Measurements from ENCODE around the gene ABCA9. TPM values are rescaled to one million over a fixed set of nuclear protein-coding genes. Genes with fewer than 3 reads are reported as not detected.

ABCA9 gene
- total and polyA plus RNA-seq, 2 of the 13 experiments (the other 11 are each of a cell fraction or from before 2014, with no cell fraction given), result 0.04 TPM; not detected in 1

GRCh38 chr17:68973098-68973846 is 87.5 kb downstream of the ABCA9 start:
- WGBS (ENCODE audit: low lambda C conversion rate), result 92% methylated on average over 3 of the region's 3 CpGs
- no peak for FAIRE-seq
- 0 out of 2 replicates have a peak, but pooled peaks have one; percentile 2 for TF ChIP-seq CEBPB (IDR thresholded peaks at IDR 0.05; ENCODE audit: borderline replicate concordance, low read depth, low read length)
- TF ChIP-seq ZNF816 (CRISPR knock-in tag; IDR thresholded peaks at IDR 0.05; ENCODE audit: borderline replicate concordance), result 0 out of 2 replicates have a peak, but pooled peaks have one; percentile 13
- TF ChIP-seq, protein P1, sequence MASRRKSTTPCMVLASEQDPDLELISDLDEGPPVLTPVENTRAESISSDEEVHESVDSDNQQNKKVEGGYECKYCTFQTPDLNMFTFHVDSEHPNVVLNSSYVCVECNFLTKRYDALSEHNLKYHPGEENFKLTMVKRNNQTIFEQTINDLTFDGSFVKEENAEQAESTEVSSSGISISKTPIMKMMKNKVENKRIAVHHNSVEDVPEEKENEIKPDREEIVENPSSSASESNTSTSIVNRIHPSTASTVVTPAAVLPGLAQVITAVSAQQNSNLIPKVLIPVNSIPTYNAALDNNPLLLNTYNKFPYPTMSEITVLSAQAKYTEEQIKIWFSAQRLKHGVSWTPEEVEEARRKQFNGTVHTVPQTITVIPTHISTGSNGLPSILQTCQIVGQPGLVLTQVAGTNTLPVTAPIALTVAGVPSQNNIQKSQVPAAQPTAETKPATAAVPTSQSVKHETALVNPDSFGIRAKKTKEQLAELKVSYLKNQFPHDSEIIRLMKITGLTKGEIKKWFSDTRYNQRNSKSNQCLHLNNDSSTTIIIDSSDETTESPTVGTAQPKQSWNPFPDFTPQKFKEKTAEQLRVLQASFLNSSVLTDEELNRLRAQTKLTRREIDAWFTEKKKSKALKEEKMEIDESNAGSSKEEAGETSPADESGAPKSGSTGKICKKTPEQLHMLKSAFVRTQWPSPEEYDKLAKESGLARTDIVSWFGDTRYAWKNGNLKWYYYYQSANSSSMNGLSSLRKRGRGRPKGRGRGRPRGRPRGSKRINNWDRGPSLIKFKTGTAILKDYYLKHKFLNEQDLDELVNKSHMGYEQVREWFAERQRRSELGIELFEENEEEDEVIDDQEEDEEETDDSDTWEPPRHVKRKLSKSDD (CRISPR knock-in tag; IDR thresholded peaks at IDR 0.05; ENCODE audit: low read depth), result no peak
- TF ChIP-seq, protein P2, sequence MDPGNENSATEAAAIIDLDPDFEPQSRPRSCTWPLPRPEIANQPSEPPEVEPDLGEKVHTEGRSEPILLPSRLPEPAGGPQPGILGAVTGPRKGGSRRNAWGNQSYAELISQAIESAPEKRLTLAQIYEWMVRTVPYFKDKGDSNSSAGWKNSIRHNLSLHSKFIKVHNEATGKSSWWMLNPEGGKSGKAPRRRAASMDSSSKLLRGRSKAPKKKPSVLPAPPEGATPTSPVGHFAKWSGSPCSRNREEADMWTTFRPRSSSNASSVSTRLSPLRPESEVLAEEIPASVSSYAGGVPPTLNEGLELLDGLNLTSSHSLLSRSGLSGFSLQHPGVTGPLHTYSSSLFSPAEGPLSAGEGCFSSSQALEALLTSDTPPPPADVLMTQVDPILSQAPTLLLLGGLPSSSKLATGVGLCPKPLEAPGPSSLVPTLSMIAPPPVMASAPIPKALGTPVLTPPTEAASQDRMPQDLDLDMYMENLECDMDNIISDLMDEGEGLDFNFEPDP (CRISPR knock-in tag; conservative IDR thresholded peaks at IDR 0.05), result 0 out of 2 replicates have a peak, but pooled peaks have one; percentile 39
- TF ChIP-seq RELA (CRISPR knock-in tag; IDR thresholded peaks at IDR 0.05), result no peak
- TF ChIP-seq SRY (CRISPR knock-in tag; IDR thresholded peaks at IDR 0.05), result no peak
- no peak for TF ChIP-seq JDP2 (CRISPR knock-in tag; IDR thresholded peaks at IDR 0.05; ENCODE audit: borderline replicate concordance)
- TF ChIP-seq ZNF687 (CRISPR knock-in tag; IDR thresholded peaks at IDR 0.05), result no peak
- Histone ChIP-seq H3K4me2 (ENCODE audit: low read depth, low read length) (no peak overlapping the region), H2AFZ (ENCODE audit: low read length) (peak overlapping the region; percentile 29), H4K20me1 (ENCODE audit: insufficient read depth, low read length) (no peaks in the 10 kb centered on the region), H3K9me3 (ENCODE audit: low read length) (no peaks in the 10 kb centered on the region), H3K4me1 (ENCODE audit: insufficient read depth, low read length) (0 out of 2 replicates have a peak, but pooled peaks cover 10% of the 10 kb centered on the region), H3K9ac (ENCODE audit: insufficient read depth, low read depth, low read length) (no peak overlapping the region), H3K27ac (ENCODE audit: extremely low read length, insufficient read depth, low read length) (no peak overlapping the region), H3K79me2 (ENCODE audit: insufficient read depth, low read length) (no peaks in the 10 kb centered on the region), H3K27me3 (ENCODE audit: control insufficient read depth in 1 of 2, insufficient read depth in 2 of 2, low read length in 2 of 2) (no peaks in the 10 kb centered on the region), H3K4me3 (replicated peaks in 1 of 3; ENCODE audit: insufficient read depth in 1 of 3, low read depth in 2 of 3, low read length in 3 of 3) (no peak overlapping the region), H3K36me3 (replicated peaks in 1 of 2; ENCODE audit: control insufficient read depth in 1 of 2, insufficient read depth in 2 of 2, low read length in 2 of 2) (no peaks in the 10 kb centered on the region)
- DNase-seq (ENCODE audit: low spot score), result no peak
- in situ Hi-C loops (cut with HindIII; ENCODE audit: extremely low pct_ligation_motif_present, low pct_unique_long_range_greater_than_20kb), result loop anchor here (5.0 to 10.0 kb wide), 2 partner anchors 196 to 262 kb away; no protein-coding TSS in a partner anchor
- POLR2A ChIA-PET, result no interaction called here
- no TSS peak for BruUV-seq (replicated peaks)
- ATAC-seq, result no peak
- intact Hi-C loops (cut with micrococcal nuclease; ENCODE audit: unreplicated experiment), result loop anchor here (2.0 to 5.0 kb wide), 2 partner anchors 66 to 1569 kb away; no protein-coding TSS in a partner anchor
- CTCF ChIA-PET (ENCODE audit: low intra/inter-chr PET ratio, low total read pairs), result interaction anchor here (1.8 to 2.4 kb wide), 4 partner anchors 196 to 262 kb away, joined by 8 to 33 read pairs (median 15); no protein-coding TSS in a partner anchor
